IPS-11a (cell line): ENCODE data around the gene CFAP43.
"Not testable (repeated sequence)": the region's sequence is repeated elsewhere in the genome, so short reads cannot be mapped to it uniquely, and the experiment has no call there.

Source experiments
- H3K4me3 ChIP-seq: one replicate; pipeline ENCODE4 v1.5.1; 2013; ENCODE audit warnings: low read depth, low read length, control low read depth

Gene CFAP43

DNA sequence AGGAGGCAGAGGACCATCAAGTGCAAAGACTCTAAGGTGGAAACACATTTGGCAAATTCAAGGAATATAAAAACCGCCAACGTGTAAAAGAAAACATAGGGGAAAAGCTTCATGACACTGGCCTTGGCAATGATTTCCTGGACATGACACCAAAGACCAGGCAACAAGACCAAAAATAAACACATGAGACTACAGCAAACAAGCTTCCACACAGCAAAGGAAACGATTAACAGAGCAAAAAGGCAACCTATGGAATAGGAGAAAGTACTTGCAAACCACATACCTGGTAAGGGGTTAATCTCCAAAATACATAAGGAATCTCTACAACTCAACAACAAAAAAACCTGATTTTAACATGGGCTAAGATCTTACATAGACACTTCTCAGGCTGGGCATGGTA, 26.0 kb upstream of the CFAP43 start:
- no peak overlapping the region for H3K4me3 ChIP-seq

DNA sequence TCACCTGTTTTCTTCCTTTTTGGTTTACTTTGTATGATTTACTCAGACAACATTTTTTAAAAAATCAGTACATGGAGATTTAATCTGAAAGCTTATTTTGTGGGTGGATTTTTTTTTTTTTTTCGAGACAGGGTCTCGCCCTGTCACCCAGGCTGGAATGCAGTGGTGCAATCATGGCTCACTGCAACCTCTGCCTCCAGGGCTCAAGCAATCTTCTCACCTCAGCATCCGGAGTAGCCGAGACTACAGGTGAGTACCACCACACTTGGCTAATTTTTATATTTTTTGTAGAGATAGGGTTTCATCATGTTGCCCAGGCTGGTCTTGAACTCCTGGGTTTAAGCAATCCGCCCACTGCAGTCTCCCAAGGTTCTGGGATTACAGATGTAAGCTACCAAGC, 25.1 kb upstream of the CFAP43 start:
- no peak overlapping the region for H3K4me3 ChIP-seq

DNA sequence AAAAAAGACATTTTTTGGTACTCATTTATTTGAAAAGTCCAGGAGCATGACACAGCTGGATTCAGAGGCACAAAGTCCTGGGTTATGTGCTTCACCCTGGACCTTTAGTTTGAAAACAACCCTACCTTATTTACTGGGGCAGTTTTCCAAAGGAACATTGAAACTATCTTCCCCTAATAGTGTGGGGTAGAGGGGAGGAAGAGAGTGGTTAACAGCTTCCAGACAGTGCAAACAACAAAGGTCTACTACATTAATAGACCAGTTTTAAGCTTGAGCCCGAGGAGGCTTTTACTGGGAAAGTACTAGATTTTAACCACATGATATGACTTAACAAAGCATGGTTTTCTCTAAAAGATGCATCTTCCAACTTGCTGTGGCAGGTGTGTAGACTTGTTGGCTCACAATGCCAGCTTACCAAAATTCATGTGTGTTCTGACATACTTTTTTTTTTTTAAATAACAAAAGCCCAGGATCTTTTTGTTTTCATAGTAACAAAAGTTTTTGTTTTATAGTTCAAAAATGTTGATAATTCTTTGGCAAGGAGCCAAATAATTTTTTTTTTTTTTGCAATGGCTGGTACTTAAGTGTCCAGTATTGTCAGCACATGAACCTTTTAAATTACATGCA, 24.3 kb upstream of the CFAP43 start:
- H3K4me3 ChIP-seq: no peak overlapping the region

DNA sequence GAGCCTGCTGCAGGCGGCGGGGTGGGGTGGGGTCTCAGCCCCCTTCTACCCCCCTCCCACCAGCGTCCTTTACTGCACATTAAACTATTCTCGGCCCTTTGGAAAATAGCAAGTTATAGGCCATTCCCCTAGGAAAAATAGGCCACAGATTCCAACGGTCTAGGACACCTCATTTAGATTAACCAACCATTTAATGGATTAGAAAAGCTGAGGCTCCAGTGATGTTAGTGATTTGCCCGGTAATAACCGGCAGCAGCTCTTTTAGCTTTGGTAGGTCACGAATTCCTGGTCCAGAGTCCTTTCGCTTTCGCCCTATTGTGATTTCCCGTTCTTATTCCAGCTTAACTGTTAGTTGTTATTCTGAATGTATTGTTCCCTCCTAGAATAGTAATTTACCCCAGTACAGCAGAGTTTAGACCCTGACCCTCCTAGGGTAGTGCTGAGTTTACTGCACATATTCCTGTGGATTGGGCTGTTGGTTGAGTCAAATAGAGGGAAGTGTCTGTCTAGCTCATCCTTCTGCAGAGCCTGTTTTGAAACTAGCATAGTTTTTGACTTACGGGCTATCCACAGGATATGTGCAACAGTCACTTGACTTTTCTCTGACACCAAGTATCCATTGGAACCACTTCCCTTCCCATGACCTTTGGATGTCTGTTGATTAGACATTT, 23.3 kb upstream of the CFAP43 start:
- H3K4me3 ChIP-seq: peak overlapping the region; percentile 66

DNA sequence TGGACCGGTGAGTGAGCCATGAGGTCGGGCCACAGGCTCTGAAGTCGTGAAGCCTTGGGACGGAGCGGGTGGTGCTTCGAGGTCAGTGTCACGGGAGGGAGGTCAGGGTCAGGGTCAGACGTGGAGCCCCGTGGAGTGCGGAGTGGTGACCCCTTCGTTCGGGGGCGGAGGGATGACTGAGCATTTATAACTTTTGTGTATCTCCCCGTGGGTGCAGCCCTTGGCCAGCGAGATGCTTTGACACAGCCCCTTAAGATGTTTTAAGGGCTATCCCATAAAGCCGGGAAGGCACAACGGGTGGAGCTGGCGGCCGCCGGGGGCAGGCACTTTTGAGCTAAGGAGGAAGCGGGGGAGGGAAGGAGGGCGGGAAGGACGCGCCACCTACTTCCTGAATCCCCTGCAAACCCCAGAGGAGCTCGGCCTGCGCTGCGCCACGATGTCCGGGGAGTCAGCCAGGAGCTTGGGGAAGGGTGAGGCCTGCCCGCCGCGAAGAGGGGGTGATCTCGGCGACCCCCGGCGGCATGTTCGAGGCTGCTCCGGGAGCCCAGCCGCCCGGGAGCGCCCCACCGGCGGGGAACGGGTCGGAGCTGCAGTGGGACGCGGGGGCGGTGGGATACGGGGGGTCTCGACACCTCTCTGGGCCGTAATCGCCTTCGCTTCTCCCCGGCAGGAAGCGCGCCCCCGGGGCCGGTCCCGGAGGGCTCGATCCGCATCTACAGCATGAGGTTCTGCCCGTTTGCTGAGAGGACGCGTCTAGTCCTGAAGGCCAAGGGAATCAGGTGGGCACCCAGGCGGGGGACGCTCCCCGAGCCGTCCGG, 22.5 kb upstream of the CFAP43 start, which contains the start of gene GSTO1:
Gene GSTO1, plus strand, starts transcription at position 400 of the 818 bp plus-strand sequence. Its CDS starts 37 bp downstream, at position 437.
- peak within 1 kb of the TSS; percentile 66 for H3K4me3 ChIP-seq

DNA sequence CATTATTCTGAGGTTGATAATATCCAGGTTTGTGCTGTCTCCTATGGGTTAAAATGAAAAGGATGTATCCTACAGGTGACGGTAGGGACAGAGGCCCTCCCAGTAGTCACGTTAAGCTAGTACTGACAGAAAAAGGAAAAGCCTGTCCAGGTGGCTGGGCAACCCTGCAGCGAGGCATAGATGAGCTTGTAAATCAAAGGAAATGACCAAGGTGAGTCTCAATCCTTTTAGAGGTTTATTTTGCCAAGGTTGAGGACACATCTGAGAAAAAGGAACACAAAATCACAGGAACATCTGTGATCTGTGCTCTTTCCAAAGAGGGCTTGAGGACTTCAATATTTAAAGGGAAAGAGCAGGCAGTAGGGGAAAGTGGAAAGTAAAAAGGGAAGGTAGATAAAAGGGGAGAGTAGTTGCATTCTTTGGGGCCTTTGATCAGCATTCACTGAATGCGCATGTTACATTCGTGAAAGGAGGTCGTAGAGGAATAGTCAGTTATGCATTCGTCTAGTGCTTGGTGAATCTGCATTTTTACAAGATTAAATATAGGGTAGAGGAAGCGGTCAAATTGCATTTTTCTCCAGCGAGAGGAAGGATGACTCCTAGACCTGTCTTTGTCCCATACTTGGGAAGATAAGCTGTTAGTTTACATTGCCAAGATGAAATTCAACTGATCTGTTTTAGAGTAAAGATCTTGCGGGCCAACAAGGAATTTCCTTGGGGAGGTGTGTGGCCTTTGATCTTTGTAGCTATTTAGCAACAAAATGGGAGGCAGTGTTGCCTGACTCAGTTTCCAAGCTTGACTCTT, 21.6 kb upstream of the CFAP43 start:
- H3K4me3 ChIP-seq: peak overlapping the region; percentile 66

DNA sequence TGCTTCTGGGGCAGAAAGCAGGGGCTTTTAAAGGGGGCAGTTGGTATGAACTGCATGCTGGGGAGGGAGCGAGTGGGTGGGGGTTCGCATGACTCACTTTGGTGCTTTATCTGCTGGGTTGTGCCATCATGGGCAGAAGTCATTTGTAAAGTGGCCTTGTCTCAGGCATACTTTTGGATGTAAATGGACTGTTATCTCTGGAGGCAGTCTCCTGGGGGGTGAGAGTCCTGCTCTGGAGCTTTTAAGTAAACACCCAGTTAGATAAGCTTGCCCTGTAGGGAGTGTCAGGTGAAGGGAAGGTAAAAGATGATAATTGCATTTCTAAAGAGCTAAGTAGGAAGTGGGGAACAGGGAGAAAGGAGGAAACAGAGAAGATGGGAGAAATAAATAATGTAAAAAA, 20.9 kb upstream of the CFAP43 start:
- no peak overlapping the region for H3K4me3 ChIP-seq

DNA sequence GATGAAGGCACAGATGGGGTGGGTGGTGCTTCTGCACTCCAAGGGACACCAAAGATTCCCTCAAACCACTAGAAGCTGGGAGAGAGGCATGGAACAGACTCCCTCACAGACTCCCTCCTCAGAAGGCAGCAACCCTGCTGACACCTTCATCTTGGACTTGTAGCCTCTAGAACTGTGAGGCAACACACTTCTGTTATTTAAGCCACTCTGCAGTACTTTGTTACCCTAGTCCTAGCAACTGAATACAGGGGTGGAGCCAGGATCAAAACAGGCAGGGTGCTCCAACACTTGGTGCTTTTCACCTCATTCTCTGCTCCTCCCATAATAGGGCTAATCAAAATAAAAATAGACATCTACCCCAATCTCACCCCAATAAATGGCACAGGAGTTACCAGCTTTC, 20.2 kb upstream of the CFAP43 start:
- no peak overlapping the region for H3K4me3 ChIP-seq

DNA sequence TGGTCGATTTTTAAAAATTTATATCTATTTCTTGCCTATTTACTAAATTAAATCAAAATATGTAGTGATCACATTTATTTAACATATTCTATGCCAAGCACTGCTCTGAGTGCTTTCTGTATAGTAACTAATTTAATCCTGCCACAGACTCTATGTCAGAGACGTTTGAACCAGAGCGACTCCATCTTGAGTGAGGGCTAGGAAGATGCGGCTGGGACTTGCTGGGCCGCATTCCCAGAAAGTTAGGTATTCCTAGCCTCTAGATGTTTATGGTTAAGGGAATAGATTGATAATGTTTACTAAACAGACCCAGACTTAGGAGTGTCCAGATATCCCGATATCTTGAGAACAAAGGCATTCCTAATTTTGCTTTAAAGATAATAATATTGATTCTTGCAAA, 19.3 kb upstream of the CFAP43 start:
- no peak overlapping the region for H3K4me3 ChIP-seq

DNA sequence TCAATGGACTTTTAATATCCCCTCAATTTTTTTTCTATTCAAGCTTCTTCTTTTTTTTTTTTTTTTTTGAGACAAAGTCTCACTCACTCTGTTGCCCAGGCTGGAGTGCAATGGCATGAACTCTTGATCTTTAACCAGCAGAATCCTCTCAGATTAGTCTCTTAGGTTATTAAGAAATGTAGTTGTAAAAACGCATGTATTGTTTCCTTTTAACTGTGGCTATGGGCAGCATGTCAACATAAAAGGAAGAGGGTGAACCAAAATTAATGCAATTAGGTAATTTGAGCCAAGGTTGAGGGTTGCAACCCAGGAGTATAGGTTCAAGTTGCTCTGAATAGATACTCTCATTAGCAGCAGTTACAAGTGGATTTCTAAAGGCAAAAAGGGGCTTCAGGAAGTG, 18.2 kb upstream of the CFAP43 start:
- H3K4me3 ChIP-seq: no peak overlapping the region

DNA sequence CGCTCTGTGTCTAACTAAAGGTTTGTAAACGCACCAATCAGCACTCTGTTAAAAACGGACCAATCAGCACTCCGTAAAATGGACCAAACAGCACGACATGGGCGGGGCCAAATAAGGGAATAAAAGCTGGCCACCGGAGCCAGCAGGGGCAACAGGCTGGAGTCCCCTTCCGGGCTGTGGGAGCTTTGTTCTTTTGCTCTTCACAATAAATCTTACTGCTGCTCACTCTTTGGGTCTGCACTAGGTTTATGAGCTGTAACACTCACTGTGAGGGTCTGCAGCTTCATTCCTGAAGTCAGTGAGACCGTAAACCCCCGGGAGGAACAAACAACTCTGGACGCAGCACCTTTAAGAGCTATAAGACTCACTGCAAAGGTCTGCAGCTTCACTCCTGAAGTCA, 16.8 kb upstream of the CFAP43 start:
- H3K4me3 ChIP-seq: not testable (repeated sequence)

DNA sequence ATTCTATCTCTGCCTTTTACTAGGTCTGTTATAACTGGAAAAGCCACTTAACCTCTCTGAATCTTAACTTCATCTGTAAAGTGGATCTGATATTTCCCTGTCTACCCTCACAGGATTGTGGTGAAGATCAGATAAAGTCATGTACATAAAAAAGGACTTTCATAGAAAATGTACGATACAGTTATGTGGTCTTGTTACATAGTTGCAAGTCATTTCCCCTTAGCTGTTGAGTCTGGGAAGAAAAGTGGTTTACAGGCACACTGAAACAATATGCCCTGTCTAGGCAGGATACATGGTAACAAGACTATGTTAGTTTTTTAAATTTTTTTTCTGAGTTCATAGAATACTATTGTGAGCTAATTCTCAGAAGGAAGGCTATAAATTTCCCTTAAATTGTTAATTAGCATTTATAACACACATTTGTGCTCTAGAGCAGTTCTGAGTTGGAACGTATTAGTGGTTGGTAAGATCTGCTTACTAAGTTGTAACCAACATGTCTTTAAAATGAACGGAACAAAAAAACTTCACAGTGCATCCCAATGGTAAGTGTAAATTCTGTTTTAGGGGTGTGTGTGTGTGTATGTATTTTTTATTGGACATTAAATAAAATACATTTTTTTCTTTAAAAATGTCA, 15.5 kb upstream of the CFAP43 start:
- H3K4me3 ChIP-seq: no peak overlapping the region

DNA sequence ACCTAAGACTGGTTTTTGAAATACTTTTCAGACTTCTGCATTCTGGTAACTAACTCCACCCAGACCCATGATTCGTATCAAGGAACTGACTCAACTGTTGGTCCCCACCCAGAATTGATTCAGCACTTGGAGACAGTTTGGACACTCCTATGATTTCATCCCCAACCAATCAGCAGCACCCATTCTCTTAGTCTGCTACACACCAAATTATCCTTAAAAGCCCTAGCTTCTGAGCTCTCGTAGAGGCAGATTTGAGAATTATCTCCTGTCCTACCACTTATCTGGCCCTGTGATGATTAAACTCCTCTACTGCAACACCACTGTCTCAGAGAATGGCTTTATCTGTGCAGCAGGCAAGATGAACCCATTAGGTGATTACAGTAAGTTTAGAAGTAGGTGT, 14.8 kb upstream of the CFAP43 start:
- H3K4me3 ChIP-seq: no peak overlapping the region

DNA sequence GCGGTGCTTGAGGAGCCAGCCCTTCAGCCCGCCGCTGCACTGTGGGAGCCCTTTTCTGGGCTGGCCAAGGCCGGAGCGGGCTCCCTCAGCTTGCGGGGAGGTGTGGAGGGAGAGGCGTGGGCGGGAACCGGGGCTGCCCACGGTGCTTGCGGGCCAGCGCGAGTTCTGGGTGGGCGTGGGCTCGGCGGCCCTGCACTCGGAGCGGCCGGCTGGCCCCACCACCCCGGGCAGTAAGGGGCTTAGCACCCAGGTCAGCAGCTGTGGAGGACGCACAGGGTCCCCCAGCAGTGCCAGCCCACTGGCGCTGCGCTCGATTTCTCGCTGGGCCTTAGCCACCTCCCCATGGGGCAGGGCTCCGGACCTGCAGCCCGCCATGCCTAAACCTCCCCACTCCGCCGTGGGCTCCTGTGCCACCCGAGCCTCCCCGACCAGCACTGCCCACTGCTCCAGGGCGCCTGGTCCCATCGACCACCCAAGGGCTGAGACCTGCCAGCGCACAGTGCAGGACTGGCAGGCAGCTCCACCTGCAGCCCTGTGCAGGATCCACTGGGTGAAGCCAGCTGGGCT, 13.0 kb upstream of the CFAP43 start:
- no peak overlapping the region for H3K4me3 ChIP-seq

DNA sequence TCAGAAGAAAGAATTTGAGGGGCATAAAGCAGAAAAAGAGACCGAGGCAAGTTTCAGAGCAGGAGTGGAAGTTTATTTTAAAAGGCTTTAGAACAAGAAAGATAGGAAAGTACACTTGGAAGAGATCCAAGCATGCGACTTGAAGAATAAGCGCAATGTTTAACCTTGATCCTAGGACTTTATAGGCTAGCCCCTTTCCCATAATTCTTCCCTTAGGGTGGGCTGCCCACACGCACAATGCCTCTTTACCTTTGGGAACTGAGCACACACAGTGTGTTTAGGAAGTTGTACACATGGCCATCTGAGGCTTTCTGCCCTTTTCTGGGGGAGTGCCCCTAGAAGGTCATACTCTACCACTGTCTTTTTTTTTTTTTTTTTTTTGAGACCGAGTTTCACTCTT, 11.3 kb upstream of the CFAP43 start:
- H3K4me3 ChIP-seq: no peak overlapping the region

DNA sequence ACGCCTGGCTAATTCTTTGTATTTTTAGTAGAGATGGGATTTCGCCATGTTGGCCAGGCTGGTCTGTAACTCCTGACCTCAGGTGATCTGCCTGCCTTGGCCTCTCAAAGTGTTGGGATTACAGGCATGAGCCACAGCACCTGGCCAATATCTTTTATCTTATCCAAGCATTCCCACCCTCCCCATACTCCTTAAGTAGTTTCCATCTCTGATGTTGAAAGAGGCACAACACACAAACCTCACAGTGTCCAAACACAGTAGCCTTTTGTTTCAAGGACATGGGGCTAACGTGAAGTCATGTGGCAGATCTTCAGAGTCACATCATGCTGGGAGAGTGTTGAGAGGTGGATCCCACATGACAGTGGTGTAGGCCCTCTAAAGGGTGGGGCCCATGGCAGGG, 10.8 kb upstream of the CFAP43 start:
- not testable (repeated sequence) for H3K4me3 ChIP-seq

DNA sequence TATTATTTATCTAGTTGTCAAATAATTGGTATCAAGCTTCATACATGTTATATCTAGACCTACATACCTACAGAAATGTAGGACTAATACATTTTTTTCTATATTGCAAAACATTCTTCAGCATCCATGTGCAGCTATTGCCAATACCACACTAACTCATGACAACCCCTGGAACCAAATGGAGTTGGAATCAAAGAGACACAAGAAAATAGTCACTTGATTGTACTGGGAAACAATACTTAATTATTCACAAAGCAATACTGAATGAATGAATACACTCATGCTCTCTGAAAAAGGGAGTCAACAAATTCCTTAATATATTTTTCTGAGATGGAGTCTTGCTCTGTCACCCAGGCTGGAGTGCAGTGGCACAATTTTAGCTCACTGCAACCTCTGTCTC, 10.4 kb upstream of the CFAP43 start:
- H3K4me3 ChIP-seq: no peak overlapping the region

DNA sequence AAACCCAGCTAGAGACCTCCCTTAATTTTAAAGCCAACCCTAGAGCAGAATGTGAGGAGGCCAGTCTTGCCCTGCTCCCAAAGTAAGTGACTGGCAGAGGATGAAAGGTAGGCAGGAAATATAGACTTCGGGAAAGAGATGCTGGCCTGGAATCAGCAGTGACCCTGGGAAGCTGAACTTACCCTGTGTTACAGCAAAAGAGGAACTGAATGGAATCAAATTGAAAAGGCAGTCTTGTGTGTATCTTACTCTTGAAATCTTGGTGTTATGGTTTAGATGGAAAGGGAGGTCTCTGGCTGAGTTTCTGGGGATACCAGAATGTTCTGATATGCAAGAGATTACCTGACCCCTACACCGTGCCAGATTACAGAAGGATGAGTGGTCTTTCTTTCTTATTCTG, 7.9 kb upstream of the CFAP43 start:
- H3K4me3 ChIP-seq: no peak overlapping the region

DNA sequence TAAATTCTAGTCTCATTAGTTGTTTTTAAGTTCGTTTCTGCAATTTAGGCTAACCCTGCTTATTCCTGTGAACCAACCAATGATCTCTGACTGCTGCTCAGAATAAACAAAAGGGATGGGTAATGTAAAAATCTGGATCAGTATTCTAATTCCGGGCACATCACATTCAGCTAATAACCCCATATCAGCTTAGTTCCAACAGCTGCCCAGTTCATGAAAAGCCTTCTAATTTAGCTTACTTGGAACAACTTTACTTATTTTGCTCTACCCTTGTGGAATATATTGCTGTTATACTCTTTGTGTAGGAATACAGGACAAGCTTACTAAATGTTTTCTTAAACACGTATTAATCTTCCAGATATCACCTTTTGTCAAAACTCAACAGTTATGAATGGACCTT, 3.6 kb upstream of the CFAP43 start:
- H3K4me3 ChIP-seq: no peak overlapping the region

DNA sequence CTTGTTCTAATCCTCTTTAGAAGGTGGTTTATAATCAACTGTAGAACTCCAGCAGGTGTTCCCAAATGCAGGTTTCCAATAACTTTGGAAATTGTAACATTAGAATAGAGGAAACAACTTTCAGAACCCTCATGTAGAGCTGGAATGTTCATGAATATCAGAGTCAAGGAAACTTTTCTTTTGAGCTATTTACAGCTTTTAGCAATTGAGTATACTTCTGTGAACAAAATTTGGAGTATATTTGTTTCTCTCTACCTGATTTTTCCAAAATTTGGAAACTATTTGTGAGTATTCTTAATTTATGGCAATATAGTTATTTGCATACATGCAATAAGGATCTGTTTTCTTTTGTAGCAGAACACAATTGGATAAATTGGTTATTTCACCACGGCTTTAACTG, 2.8 kb upstream of the CFAP43 start:
- H3K4me3 ChIP-seq: no peak overlapping the region
